Gastrocnemius medialis (tissue), 4 donors: ENCODE data around the gene SUV39H1. TPM values are rescaled to one million over a fixed set of nuclear protein-coding genes. Genes with fewer than 3 reads are reported as not detected.
"Not testable (repeated sequence)": the region's sequence is repeated elsewhere in the genome, so short reads cannot be mapped to it uniquely, and the experiment has no call there.

Experiments
- ATAC-seq, 2 donors: fragments of 150-250 bp; one replicate each; pipeline ENCODE4 v1.9.1; 2016
- DNase-seq, 2 donors: peaks; one replicate each; pipeline ENCODE4 v3.0.0-alpha.2; 2019
- H3K27ac ChIP-seq, 4 donors: fragments of 200-600 bp; sonication (generic); 1 replicate in 1 of 4; 2 replicates in 3 of 4; pipeline ENCODE4 v1.5.1; 2016 to 2018; ENCODE audit warnings: mild to moderate bottlenecking in 2 of 4, moderate library complexity in 1 of 4
- H3K27me3 ChIP-seq, 3 donors: fragments of 200-600 bp; sonication (generic) in 2 of 3; 1 replicate in 1 of 3; 2 replicates in 2 of 3; pipeline versions ENCODE4 v1.5.1 to v1.6.0; 2016 to 2019; ENCODE audit warnings: mild to moderate bottlenecking in 1 of 3, moderate library complexity in 1 of 3
- H3K36me3 ChIP-seq, 2 donors: fragments of 200-600 bp; sonication (generic) in 1 of 2; one replicate each; pipeline ENCODE4 v1.5.1; 2017 to 2018
- H3K4me1 ChIP-seq, 2 donors: fragments of 200-600 bp; sonication (generic) in 1 of 2; one replicate each; pipeline ENCODE4 v1.5.1; 2016 to 2017; ENCODE audit warnings: mild to moderate bottlenecking in 2 of 2
- H3K4me3 ChIP-seq, 4 donors: fragments of 200-600 bp; sonication (generic) in 3 of 4; 1 replicate in 1 of 4; 2 replicates in 3 of 4; pipeline ENCODE4 v1.5.1; 2016 to 2019; ENCODE audit warnings: mild to moderate bottlenecking in 2 of 4
- H3K9me3 ChIP-seq, 3 donors: fragments of 200-600 bp; sonication (generic) in 2 of 3; 1 replicate in 1 of 3; 2 replicates in 2 of 3; pipeline ENCODE4 v1.5.1; 2016 to 2019
- POLR2A ChIP-seq, 2 donors: fragments of 450-650 bp; IDR thresholded peaks; one replicate each; pipeline ENCODE4 v1.6.1; 2017; ENCODE audit warnings: antibody characterized with exemption in 2 of 2, mild to moderate bottlenecking in 2 of 2, moderate library complexity in 2 of 2
- in situ Hi-C, 4 donors: fragments of 200-750 bp; cut with MboI; loops; one replicate each; pipeline versions ENCODE4 v1.15.0 to v1.8.0; 2017; ENCODE audit warnings: low sequenced_read_pairs in 4 of 4
- intact Hi-C: fragments of 100-400 bp; cut with DNase I; formaldehyde crosslinking; loops from one replicate; pipeline ENCODE4 v1.15.1; 2023; ENCODE audit warnings: low total_unique reads
- total RNA-seq, 4 donors: library from RNA; depleted of rRNA; stranded (reverse); fragments of >200 nt; gene quantifications; one replicate each; pipeline versions ENCODE4 v1.1.0 to v1.2.3, GENCODE V29; 2016
- TF ChIP-seq, protein P1 (sequence below), 5 experiments: fragments of 450-650 bp in 3 of 5; fragments of 200-600 bp in 2 of 5; sonication (generic) in 2 of 5; IDR thresholded peaks in 4 of 5; conservative IDR thresholded peaks in 1 of 5; 1 replicate in 4 of 5; 2 replicates in 1 of 5; pipeline ENCODE4 v1.5.1; 2016 to 2019; ENCODE audit warnings: antibody characterized with exemption in 5 of 5, mild to moderate bottlenecking in 3 of 5, moderate library complexity in 3 of 5

SUV39H1 gene
- total RNA-seq, 4 donors from 2014 or later, result 1.7 to 6.1 (median 3.3) TPM

DNA sequence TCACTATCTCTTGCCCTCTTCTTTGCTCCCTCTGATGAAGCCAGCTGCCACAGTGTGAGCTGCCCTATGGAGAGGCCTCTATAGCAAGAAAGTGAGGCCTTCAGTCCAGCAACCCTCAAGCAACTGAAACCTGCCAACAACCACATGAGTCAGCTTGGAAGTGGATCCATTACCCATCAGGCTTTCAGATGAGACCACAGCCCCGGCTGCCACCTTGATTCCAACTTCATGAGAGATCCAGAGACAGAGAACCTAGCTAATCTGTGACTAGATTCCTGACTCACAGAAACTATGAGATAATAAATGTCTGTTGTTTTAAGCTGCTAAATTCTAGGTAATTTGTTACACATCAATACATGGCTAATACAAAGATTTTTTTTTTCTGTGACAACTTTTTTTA, 33.3 kb upstream of the SUV39H1 start:
- Histone ChIP-seq H3K27me3 (no peaks in the 10 kb centered on the region), H3K9me3 (no peaks in the 10 kb centered on the region), H3K36me3 (no peaks in the 10 kb centered on the region), H3K4me1 (no peaks in the 10 kb centered on the region), H3K4me3 (no peak overlapping the region), H3K27ac (no peak overlapping the region)
- ATAC-seq, result no peak
- no peak for DNase-seq
- TF ChIP-seq, protein P1, sequence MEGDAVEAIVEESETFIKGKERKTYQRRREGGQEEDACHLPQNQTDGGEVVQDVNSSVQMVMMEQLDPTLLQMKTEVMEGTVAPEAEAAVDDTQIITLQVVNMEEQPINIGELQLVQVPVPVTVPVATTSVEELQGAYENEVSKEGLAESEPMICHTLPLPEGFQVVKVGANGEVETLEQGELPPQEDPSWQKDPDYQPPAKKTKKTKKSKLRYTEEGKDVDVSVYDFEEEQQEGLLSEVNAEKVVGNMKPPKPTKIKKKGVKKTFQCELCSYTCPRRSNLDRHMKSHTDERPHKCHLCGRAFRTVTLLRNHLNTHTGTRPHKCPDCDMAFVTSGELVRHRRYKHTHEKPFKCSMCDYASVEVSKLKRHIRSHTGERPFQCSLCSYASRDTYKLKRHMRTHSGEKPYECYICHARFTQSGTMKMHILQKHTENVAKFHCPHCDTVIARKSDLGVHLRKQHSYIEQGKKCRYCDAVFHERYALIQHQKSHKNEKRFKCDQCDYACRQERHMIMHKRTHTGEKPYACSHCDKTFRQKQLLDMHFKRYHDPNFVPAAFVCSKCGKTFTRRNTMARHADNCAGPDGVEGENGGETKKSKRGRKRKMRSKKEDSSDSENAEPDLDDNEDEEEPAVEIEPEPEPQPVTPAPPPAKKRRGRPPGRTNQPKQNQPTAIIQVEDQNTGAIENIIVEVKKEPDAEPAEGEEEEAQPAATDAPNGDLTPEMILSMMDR (IDR thresholded peaks at IDR 0.05 in 4 of 5, conservative IDR thresholded peaks at IDR 0.05 in 1 of 5), result no peak
- no peak for TF ChIP-seq POLR2A (IDR thresholded peaks at IDR 0.05)
- in situ Hi-C loops, result loop anchor here in 1 of 4 donors (25.0 kb wide), 1 partner anchor 149 kb away; the partner anchor contains the start of gene HDAC6
- intact Hi-C loops, result no loop called here

DNA sequence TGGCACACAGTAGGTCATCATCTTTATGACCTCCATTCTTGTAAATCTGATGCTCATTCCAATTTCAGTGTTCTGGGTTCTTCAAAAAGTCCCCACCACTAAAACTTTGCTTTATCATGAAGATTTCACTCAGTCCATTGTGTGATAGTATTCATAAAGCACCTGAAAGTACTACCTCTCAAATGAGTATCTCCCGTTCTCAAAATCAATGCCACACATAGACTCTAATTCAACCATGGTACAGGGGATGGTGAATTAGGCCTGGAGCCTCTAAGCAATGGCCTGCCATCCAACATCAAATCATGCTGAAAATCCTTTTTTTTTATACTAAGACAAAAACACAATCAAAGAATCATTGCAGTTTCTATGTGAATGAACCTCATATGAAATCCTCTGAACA, 32.4 kb upstream of the SUV39H1 start:
- in situ Hi-C loops, result loop anchor here in 1 of 4 donors (25.0 kb wide), 1 partner anchor 148 kb away; the partner anchor contains the start of gene HDAC6
- no peak for ATAC-seq
- Histone ChIP-seq H3K4me3 (no peak overlapping the region), H3K4me1 (no peaks in the 10 kb centered on the region), H3K27me3 (no peaks in the 10 kb centered on the region), H3K9me3 (no peaks in the 10 kb centered on the region), H3K36me3 (no peaks in the 10 kb centered on the region), H3K27ac (no peak overlapping the region)
- no peak for TF ChIP-seq POLR2A (IDR thresholded peaks at IDR 0.05)
- TF ChIP-seq, protein P1 (IDR thresholded peaks at IDR 0.05 in 4 of 5, conservative IDR thresholded peaks at IDR 0.05 in 1 of 5), result no peak
- intact Hi-C loops, result no loop called here
- DNase-seq, result no peak

DNA sequence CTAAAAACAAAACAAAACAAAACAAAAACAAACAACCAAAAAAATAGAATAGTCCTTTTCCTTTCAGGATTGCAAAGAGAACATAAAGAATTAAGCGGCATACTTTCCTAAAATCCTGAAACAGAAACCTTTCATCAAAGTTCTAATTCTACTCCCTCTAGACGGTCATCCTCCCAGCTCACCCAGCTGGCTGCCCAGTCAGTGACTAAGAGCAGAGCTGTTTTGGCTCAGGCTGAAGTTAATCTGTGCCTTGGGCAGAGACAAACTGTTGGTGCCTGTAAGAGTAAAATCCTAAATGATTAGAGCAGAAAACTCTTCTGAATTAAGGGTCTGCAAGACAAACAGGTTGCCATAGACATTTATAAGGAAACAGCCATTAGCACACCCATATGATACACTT, 30.5 kb upstream of the SUV39H1 start:
- TF ChIP-seq POLR2A (IDR thresholded peaks at IDR 0.05), result no peak
- TF ChIP-seq, protein P1 (IDR thresholded peaks at IDR 0.05 in 4 of 5, conservative IDR thresholded peaks at IDR 0.05 in 1 of 5), result no peak
- no peaks in the 10 kb centered on the region for H3K27me3 ChIP-seq
- no peaks in the 10 kb centered on the region for H3K36me3 ChIP-seq
- no peak overlapping the region for H3K27ac ChIP-seq
- ATAC-seq (no peak), DNase-seq (no peak)
- H3K9me3 ChIP-seq, result no peaks in the 10 kb centered on the region
- no peaks in the 10 kb centered on the region for H3K4me1 ChIP-seq
- intact Hi-C loops, result no loop called here
- no peak overlapping the region for H3K4me3 ChIP-seq
- in situ Hi-C loops, result loop anchor here in 1 of 4 donors (25.0 kb wide), 1 partner anchor 146 kb away; the partner anchor contains the start of gene HDAC6

DNA sequence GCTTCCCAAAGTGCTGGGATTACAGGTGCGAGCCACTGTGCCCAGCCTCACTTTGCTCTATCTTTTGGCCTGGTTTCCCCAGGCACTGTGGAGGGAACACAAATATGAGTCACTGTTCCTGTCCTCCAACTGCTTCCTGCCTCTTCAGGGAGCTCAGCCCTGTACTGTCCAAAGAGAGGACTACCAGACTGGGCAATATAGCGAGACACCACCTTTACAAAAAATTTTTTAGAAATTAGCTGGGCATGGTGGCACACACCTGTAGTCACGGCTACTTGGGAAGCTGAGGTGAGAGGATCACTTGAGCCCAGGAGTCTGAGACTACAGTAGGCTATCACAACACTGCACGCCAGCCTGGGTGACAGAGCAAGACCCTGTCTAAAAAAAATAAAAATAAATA, 29.9 kb upstream of the SUV39H1 start:
- no peaks in the 10 kb centered on the region for H3K36me3 ChIP-seq
- ATAC-seq (no peak), DNase-seq (no peak)
- intact Hi-C loops (no loop called here), in situ Hi-C loops (loop anchor here in 1 of 4 donors (25.0 kb wide), 1 partner anchor 146 kb away; the partner anchor contains the start of gene HDAC6)
- H3K4me1 ChIP-seq, result no peaks in the 10 kb centered on the region
- TF ChIP-seq, protein P1 (IDR thresholded peaks at IDR 0.05 in 4 of 5, conservative IDR thresholded peaks at IDR 0.05 in 1 of 5), result no peak
- no peak for TF ChIP-seq POLR2A (IDR thresholded peaks at IDR 0.05)
- H3K4me3 ChIP-seq, result no peak overlapping the region
- no peak overlapping the region for H3K27ac ChIP-seq
- no peaks in the 10 kb centered on the region for H3K27me3 ChIP-seq
- H3K9me3 ChIP-seq, result no peaks in the 10 kb centered on the region

DNA sequence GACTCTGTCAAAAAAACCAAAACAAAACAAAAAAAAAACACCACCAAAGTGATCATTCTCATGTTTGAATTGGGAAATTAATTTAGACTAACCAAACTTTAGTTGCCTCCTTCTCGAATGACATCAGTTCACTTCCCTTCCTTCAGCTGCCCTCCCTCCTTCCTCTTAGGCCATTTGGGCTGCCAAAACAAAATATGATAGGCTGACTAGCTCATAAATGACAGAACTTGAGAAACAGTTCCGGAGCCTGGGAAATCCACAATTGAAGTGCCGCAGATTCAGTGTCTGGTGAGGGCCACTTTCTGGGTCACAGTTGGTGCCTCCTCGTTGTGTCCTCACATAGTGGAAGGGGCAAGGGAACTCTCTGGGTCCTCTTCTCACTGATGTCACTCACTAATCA, 29.0 kb upstream of the SUV39H1 start:
- Histone ChIP-seq H3K4me1 (no peaks in the 10 kb centered on the region), H3K9me3 (no peaks in the 10 kb centered on the region), H3K4me3 (no peak overlapping the region), H3K27me3 (no peaks in the 10 kb centered on the region), H3K36me3 (no peaks in the 10 kb centered on the region), H3K27ac (no peak overlapping the region)
- DNase-seq (no peak), ATAC-seq (no peak)
- in situ Hi-C loops (loop anchor here in 1 of 4 donors (25.0 kb wide), 1 partner anchor 145 kb away; the partner anchor contains the start of gene HDAC6), intact Hi-C loops (no loop called here)
- TF ChIP-seq, protein P1 (IDR thresholded peaks at IDR 0.05 in 4 of 5, conservative IDR thresholded peaks at IDR 0.05 in 1 of 5), result no peak
- no peak for TF ChIP-seq POLR2A (IDR thresholded peaks at IDR 0.05)

DNA sequence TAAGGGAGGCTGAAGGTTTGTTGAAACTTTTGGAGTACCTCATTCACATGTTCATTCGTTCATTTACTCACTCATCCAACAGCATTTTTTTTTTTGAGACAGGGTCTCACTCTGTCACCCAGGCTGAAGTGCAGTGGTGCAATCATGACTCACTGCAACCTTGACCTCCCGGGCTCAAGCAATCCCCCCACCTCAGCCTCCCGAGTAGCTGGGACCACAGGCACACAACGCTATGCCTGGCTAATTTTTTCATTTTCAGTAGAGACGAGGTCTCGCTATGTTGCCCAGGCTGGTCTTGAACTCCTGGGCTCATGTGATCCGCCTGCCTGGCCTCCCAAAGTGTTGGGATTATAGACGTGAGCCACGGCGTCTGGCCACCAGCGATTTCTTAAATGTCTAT, 28.3 kb upstream of the SUV39H1 start:
- H3K4me3 ChIP-seq, ATAC-seq, H3K27me3 ChIP-seq, H3K9me3 ChIP-seq, H3K27ac ChIP-seq, H3K4me1 ChIP-seq, H3K36me3 ChIP-seq, intact Hi-C loops, DNase-seq: not testable (repeated sequence)
- in situ Hi-C loops, result loop anchor here in 1 of 4 donors (25.0 kb wide), 1 partner anchor 144 kb away; the partner anchor contains the start of gene HDAC6
